Endothelial cell of umbilical vein (primary cell): Measurements from ENCODE around the gene XRCC6. TPM values are rescaled to one million over a fixed set of nuclear protein-coding genes. Genes with fewer than 3 reads are reported as not detected.

Source experiments
- BruUV-seq: library from RNA; stranded (reverse); fragments of 400-500 nt; replicated peaks from 2 replicates; lab custom pipeline; 2021; lab: Mats Ljungman, UMichigan
- CTCF ChIA-PET: fragments of 300-600, 350-600 bp; sonication (Branson Sonifier 250); formaldehyde crosslinking; loops from one replicate; lab custom pipeline; 2021; ENCODE audit warnings: antibody characterized with exemption, inconsistent platforms; lab: Charles Lee
- POLR2A ChIA-PET: fragments of 300-600, 350-600 bp; sonication (Branson Sonifier 250); formaldehyde crosslinking; loops from one replicate; lab custom pipeline; 2021; ENCODE audit warnings: antibody characterized with exemption, inconsistent platforms; lab: Charles Lee
- DNase-seq: peaks from one replicate; pipeline ENCODE4 v3.0.0-alpha.2; 2011; ENCODE audit warnings: low read depth, low spot score
- FAIRE-seq: peaks from 2 replicates; lab custom pipeline; 2011; peaks lifted over from hg19 to GRCh38; lab: Jason Lieb, UNC
- H2AFZ ChIP-seq: 2 replicates; pipeline ENCODE4 v1.6.0; 2012; ENCODE audit warnings: low read depth, low read length, control low read depth, inconsistent platforms
- H3K27ac ChIP-seq: 2 replicates; pipeline ENCODE4 v1.5.1; 2011; ENCODE audit warnings: low read depth, mild to moderate bottlenecking, control low read depth, low read length, moderate library complexity; ENCODE audit not compliant: insufficient read depth
- H3K27me3 ChIP-seq, 2 experiments: 2 replicates each; pipeline versions ENCODE4 v1.6.0 to v1.6.1; 2011; ENCODE audit warnings: low read length in 2 of 2, mixed read lengths in 1 of 2; ENCODE audit not compliant: control insufficient read depth in 2 of 2, insufficient read depth in 2 of 2
- H3K36me3 ChIP-seq, 2 experiments: 2 replicates in 1 of 2; 3 replicates in 1 of 2; pipeline ENCODE4 v1.5.1; 2011; ENCODE audit warnings: low read length in 2 of 2, mild to moderate bottlenecking in 1 of 2, moderate library complexity in 1 of 2; ENCODE audit not compliant: control insufficient read depth in 2 of 2, insufficient read depth in 2 of 2; ENCODE audit errors: extremely low read depth in 1 of 2
- H3K4me1 ChIP-seq: 3 replicates; pipeline ENCODE4 v1.5.1; 2011; ENCODE audit warnings: mild to moderate bottlenecking, low read length; ENCODE audit not compliant: control insufficient read depth, insufficient read depth; ENCODE audit errors: extremely low read depth
- H3K4me2 ChIP-seq: 2 replicates; pipeline ENCODE4 v1.6.1; 2011; ENCODE audit warnings: low read length, control low read depth, mixed read lengths; ENCODE audit not compliant: insufficient read depth
- H3K4me3 ChIP-seq, 3 experiments: fragments of 200-600 bp in 1 of 3; sonication (generic), shearing (Covaris generic) in 1 of 3; replicated peaks in 1 of 3; 2 replicates each; pipeline ENCODE4 v1.5.1; 2011 to 2016; ENCODE audit warnings: control low read depth in 3 of 3, low read length in 3 of 3, mild to moderate bottlenecking in 2 of 3, inconsistent platforms in 1 of 3, low read depth in 1 of 3, moderate library complexity in 1 of 3; ENCODE audit not compliant: insufficient read depth in 1 of 3
- H3K79me2 ChIP-seq: 2 replicates; pipeline ENCODE4 v1.6.0; 2012; ENCODE audit warnings: low read length, inconsistent platforms; ENCODE audit not compliant: control insufficient read depth, insufficient read depth
- H3K9ac ChIP-seq: replicated peaks from 2 replicates; pipeline ENCODE3; 2011; ENCODE audit warnings: low read length, control low read depth; ENCODE audit not compliant: insufficient read depth; ENCODE audit errors: extremely low read depth
- H3K9me1 ChIP-seq: replicated peaks from 3 replicates; pipeline ENCODE4 v1.6.0; 2011; ENCODE audit warnings: mild to moderate bottlenecking, low read length; ENCODE audit not compliant: control insufficient read depth, insufficient read depth; ENCODE audit errors: extremely low read depth
- H3K9me3 ChIP-seq: replicated peaks from 2 replicates; pipeline ENCODE4 v1.5.1; 2012; ENCODE audit warnings: low read length, inconsistent platforms; ENCODE audit not compliant: control insufficient read depth, insufficient read depth
- H4K20me1 ChIP-seq: replicated peaks from 2 replicates; pipeline ENCODE3; 2011; ENCODE audit warnings: mild to moderate bottlenecking, low read length; ENCODE audit not compliant: control insufficient read depth, insufficient read depth; ENCODE audit errors: extremely low read depth
- EZH2 ChIP-seq: IDR thresholded peaks from 2 replicates; pipeline ENCODE4 v1.6.1; 2012; ENCODE audit warnings: borderline replicate concordance, low read depth, mild to moderate bottlenecking, moderate library complexity, low read length, inconsistent platforms; ENCODE audit not compliant: severe bottlenecking
- FOS ChIP-seq: IDR thresholded peaks from 2 replicates; pipeline ENCODE4 v1.6.1; 2011; ENCODE audit warnings: mild to moderate bottlenecking, low read length, moderate library complexity, borderline replicate concordance; ENCODE audit not compliant: insufficient read depth
- GATA2 ChIP-seq: IDR thresholded peaks from 2 replicates; pipeline ENCODE4 v1.7.0; 2011; ENCODE audit warnings: low read depth, mild to moderate bottlenecking, moderate library complexity, mixed read lengths, low read length; ENCODE audit not compliant: insufficient read length, insufficient read depth
- JUN ChIP-seq: IDR thresholded peaks from 2 replicates; pipeline ENCODE4 v1.6.1; 2011; ENCODE audit warnings: borderline replicate concordance, low read depth; ENCODE audit not compliant: insufficient read length, insufficient read depth
- MYC ChIP-seq: IDR thresholded peaks from one replicate; pipeline ENCODE4 v1.6.1; 2011; ENCODE audit warnings: mild to moderate bottlenecking, low read depth, low read length
- POLR2A ChIP-seq: IDR thresholded peaks from 2 replicates; pipeline ENCODE4 v1.6.1; 2012; ENCODE audit warnings: low read depth, mild to moderate bottlenecking, control low read depth, low read length
- POLR2AphosphoS5 ChIP-seq: IDR thresholded peaks from 2 replicates; pipeline ENCODE4 v1.6.1; 2012; ENCODE audit warnings: low read depth, mild to moderate bottlenecking, control low read depth, low read length, moderate library complexity; ENCODE audit not compliant: insufficient read depth
- dilution Hi-C: fragments of 300-500 bp; cut with MboI; formaldehyde crosslinking; loops from one replicate; pipeline ENCODE4 v1.15.0; 2019; ENCODE audit warnings: low sequenced_read_pairs; ENCODE audit not compliant: extremely low pct_ligation_motif_present
- intact Hi-C: fragments of 100-400 bp; cut with micrococcal nuclease; formaldehyde crosslinking; loops from one replicate; pipeline ENCODE4 v1.10.0; 2022
- polyA plus RNA-seq, 4 experiments: library from polyadenylated mRNA; depleted of rRNA in 3 of 4; stranded (reverse) in 3 of 4; unstranded in 1 of 4; fragments of >200 nt; gene quantifications; 2 replicates each; pipeline versions ENCODE4 v1.2.1 to v1.2.3, GENCODE V29; 2011 to 2012; ENCODE audit warnings: missing spikeins in 1 of 4
- small RNA-seq: library from RNA; depleted of rRNA; stranded (forward); fragments of <200 nt; gene quantifications from one replicate; pipeline ENCODE3, GENCODE V24; 2012; ENCODE audit warnings: low replicate concordance, low read depth; ENCODE audit not compliant: insufficient read depth, insufficient read length
- total RNA-seq: library from RNA; stranded (reverse); gene quantifications from 2 replicates; pipeline ENCODE4 v1.2.3, GENCODE V29; 2021
- TF ChIP-seq, protein P1 (sequence below), 2 donors: IDR thresholded peaks; 1 replicate in 1 of 2; 2 replicates in 1 of 2; pipeline ENCODE4 v1.5.1; 2011; ENCODE audit warnings: low read length in 2 of 2, mild to moderate bottlenecking in 2 of 2, moderate library complexity in 2 of 2, control low read depth in 1 of 2, inconsistent platforms in 1 of 2, low read depth in 1 of 2; ENCODE audit not compliant: insufficient read depth in 1 of 2; ENCODE audit errors: extremely low read depth in 1 of 2
- TF ChIP-seq, protein P2 (sequence below): IDR thresholded peaks from 2 replicates; pipeline ENCODE4 v1.6.1; 2011; ENCODE audit not compliant: insufficient read depth, insufficient read length

The XRCC6 gene
- total and polyA plus RNA-seq, 2 donors (not counting 3 experiments of a cell fraction or from before 2014, with no cell fraction given) = 117 to 309 TPM

DNA sequence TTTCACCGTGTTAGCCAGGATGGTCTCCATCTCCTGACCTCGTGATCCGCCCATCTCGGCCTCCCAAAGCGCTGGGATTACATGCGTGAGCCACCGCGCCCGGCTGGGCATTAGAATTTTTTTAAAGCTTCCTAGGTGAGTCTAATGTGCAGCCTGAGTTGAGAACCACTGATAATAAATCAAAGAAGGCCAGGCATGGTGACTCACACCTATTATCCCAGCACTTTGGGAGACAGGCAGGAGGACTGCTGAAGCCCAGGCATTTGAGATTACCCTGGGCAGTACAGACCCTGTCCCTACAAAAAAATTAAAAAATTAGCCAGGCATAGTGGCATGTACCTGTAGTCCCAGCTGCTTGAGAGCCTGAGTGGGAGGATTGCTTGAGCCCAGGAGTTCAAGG lies 91.9 kb downstream of the XRCC6 start:
- H3K79me2 ChIP-seq = no peaks in the 10 kb centered on the region
- POLR2A ChIA-PET = interaction anchor here (0.7 kb wide), 1 partner anchor 339 kb away, joined by 3 read pairs; no protein-coding TSS in a partner anchor
- no peak for TF ChIP-seq GATA2
- TF ChIP-seq MYC = no peak
- no peak for TF ChIP-seq FOS
- no peak for TF ChIP-seq POLR2AphosphoS5
- TF ChIP-seq, protein P1, sequence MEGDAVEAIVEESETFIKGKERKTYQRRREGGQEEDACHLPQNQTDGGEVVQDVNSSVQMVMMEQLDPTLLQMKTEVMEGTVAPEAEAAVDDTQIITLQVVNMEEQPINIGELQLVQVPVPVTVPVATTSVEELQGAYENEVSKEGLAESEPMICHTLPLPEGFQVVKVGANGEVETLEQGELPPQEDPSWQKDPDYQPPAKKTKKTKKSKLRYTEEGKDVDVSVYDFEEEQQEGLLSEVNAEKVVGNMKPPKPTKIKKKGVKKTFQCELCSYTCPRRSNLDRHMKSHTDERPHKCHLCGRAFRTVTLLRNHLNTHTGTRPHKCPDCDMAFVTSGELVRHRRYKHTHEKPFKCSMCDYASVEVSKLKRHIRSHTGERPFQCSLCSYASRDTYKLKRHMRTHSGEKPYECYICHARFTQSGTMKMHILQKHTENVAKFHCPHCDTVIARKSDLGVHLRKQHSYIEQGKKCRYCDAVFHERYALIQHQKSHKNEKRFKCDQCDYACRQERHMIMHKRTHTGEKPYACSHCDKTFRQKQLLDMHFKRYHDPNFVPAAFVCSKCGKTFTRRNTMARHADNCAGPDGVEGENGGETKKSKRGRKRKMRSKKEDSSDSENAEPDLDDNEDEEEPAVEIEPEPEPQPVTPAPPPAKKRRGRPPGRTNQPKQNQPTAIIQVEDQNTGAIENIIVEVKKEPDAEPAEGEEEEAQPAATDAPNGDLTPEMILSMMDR (IDR thresholded peaks at IDR 0.05; ENCODE audit: extremely low read depth in 1 of 2, insufficient read depth in 1 of 2, low read depth in 1 of 2, low read length in 2 of 2) = no peak
- no peak for TF ChIP-seq EZH2
- TF ChIP-seq POLR2A = no peak
- TF ChIP-seq, protein P2, sequence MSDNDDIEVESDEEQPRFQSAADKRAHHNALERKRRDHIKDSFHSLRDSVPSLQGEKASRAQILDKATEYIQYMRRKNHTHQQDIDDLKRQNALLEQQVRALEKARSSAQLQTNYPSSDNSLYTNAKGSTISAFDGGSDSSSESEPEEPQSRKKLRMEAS = no peak
- TF ChIP-seq JUN = no peak
- no peaks in the 10 kb centered on the region for H4K20me1 ChIP-seq
- H3K27ac ChIP-seq = no peak overlapping the region
- H3K4me2 ChIP-seq = no peak overlapping the region
- H3K9me1 ChIP-seq = no peaks in the 10 kb centered on the region
- H3K27me3 ChIP-seq = peaks cover 7 to 12% of the 10 kb centered on the region in 2 experiments
- H3K4me3 ChIP-seq = no peak overlapping the region
- dilution Hi-C loops = no loop called here
- H3K9ac ChIP-seq = no peak overlapping the region
- H2AFZ ChIP-seq = no peak overlapping the region
- no TSS peak for BruUV-seq
- H3K9me3 ChIP-seq = no peaks in the 10 kb centered on the region
- no peak for FAIRE-seq
- intact Hi-C loops = no loop called here
- H3K36me3 ChIP-seq = no peaks in the 10 kb centered on the region
- DNase-seq = no peak
- CTCF ChIA-PET = interaction anchor here (1.5 to 5.0 kb wide), 3 partner anchors 16 to 50 kb away, joined by 3 to 25 read pairs (median 8); no protein-coding TSS in a partner anchor
- H3K4me1 ChIP-seq = no peaks in the 10 kb centered on the region

Small RNAs within 50 kb of the gene (small RNA-seq; reads per million reads assigned to genes)
- gene HMGN2P10 (not detected), gene RF00019 (not detected), gene RNU6-476P (not detected)

Other genes with a start within 250 kb of the XRCC6 start
- gene TEF, start 239.4 kb upstream of the XRCC6 start, total RNA-seq = 2.2 and 2.9 TPM in 2 replicates
- 4.0 and 5.3 TPM in 2 replicates for gene TEF, start 239.4 kb upstream of the XRCC6 start, polyA plus RNA-seq
- 39.4 and 44.7 TPM in 2 replicates for gene TOB2, start 174.5 kb upstream of the XRCC6 start, total RNA-seq
- 21.7 and 23.2 TPM in 2 replicates for gene TOB2, start 174.5 kb upstream of the XRCC6 start, polyA plus RNA-seq
- 55.9 and 63.7 TPM in 2 replicates for gene PHF5A, start 152.6 kb upstream of the XRCC6 start, total RNA-seq
- 51.8 and 61.1 TPM in 2 replicates for gene PHF5A, start 152.6 kb upstream of the XRCC6 start, polyA plus RNA-seq
- gene ACO2, start 152.2 kb upstream of the XRCC6 start, total RNA-seq = 79.1 and 79.7 TPM in 2 replicates
- 62.0 and 63.8 TPM in 2 replicates for gene ACO2, start 152.2 kb upstream of the XRCC6 start, polyA plus RNA-seq
- gene POLR3H, start 76.8 kb upstream of the XRCC6 start, total RNA-seq = 39.4 and 42.3 TPM in 2 replicates
- gene POLR3H, start 76.8 kb upstream of the XRCC6 start, polyA plus RNA-seq = 31.2 and 33.5 TPM in 2 replicates
- not detected in 2 replicates for gene CSDC2, start 60.3 kb upstream of the XRCC6 start, total RNA-seq
- not detected in 2 replicates for gene CSDC2, start 60.3 kb upstream of the XRCC6 start, polyA plus RNA-seq
- 12.8 and 14.6 TPM in 2 replicates for gene PMM1, start 31.5 kb upstream of the XRCC6 start, total RNA-seq
- gene PMM1, start 31.5 kb upstream of the XRCC6 start, polyA plus RNA-seq = 28.0 and 31.7 TPM in 2 replicates
- gene DESI1, start 252 bp upstream of the XRCC6 start, total RNA-seq = 49.4 and 59.1 TPM in 2 replicates
- gene DESI1, start 252 bp upstream of the XRCC6 start, polyA plus RNA-seq = 36.8 and 42.1 TPM in 2 replicates
- 138 TPM in 2 replicates for gene SNU13, start 67.6 kb downstream of the XRCC6 start, total RNA-seq
- 194 and 206 TPM in 2 replicates for gene SNU13, start 67.6 kb downstream of the XRCC6 start, polyA plus RNA-seq
- 0.76 and 1.5 TPM in 2 replicates for gene MEI1, start 78.2 kb downstream of the XRCC6 start, total RNA-seq
- 1.9 and 2.7 TPM in 2 replicates for gene MEI1, start 78.2 kb downstream of the XRCC6 start, polyA plus RNA-seq
- gene CCDC134, start 179.4 kb downstream of the XRCC6 start, total RNA-seq = 8.1 and 8.4 TPM in 2 replicates
- gene CCDC134, start 179.4 kb downstream of the XRCC6 start, polyA plus RNA-seq = 4.0 and 4.5 TPM in 2 replicates
- gene SREBF2, start 211.8 kb downstream of the XRCC6 start, total RNA-seq = 136 and 144 TPM in 2 replicates
- gene SREBF2, start 211.8 kb downstream of the XRCC6 start, polyA plus RNA-seq = 101 and 105 TPM in 2 replicates